Measurements from ENCODE around the gene CYP2C19.
"Not testable (repeated sequence)": the region's sequence is repeated elsewhere in the genome, so short reads cannot be mapped to it uniquely, and the experiment has no call there.

CYP2C19 gene

GRCh38 chr10:94846204-94846603 is 83.7 kb downstream of the CYP2C19 start:
- TF ChIP-seq POLR2A (IDR thresholded peaks at IDR 0.05; ENCODE audit: low read depth, low read length): no peak
- DNase-seq (ENCODE audit: insufficient read length, low spot score): no peak
- no peak for FAIRE-seq

DNA sequence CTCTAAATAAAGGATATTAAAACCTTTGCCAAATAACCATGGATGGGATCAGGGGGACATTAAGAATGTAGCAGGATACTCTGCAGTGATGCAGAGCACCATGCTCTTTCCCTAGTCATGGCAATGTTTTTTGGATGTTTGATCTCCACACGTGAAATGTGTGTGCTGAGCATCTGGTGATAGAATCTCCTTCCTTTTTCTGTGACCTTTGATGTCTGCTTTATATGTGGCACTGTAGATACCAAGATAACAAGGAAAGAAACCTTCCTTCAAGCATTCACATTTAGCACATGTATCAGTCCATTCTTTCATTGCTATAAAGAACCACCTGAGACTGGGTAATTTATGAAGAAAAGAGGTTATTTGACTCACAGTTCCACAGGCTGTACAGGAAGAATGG is 88.3 kb downstream of the CYP2C19 start:
- TF ChIP-seq POLR2A (IDR thresholded peaks at IDR 0.05; ENCODE audit: low read depth, low read length): no peak
- DNase-seq (ENCODE audit: insufficient read length, low spot score) (no peak), FAIRE-seq (no peak)

GRCh38 chr10:94851263-94851662 is 88.8 kb downstream of the CYP2C19 start:
- DNase-seq (ENCODE audit: insufficient read length, low spot score) (no peak), FAIRE-seq (no peak)
- TF ChIP-seq POLR2A (IDR thresholded peaks at IDR 0.05; ENCODE audit: low read depth, low read length): no peak

DNA sequence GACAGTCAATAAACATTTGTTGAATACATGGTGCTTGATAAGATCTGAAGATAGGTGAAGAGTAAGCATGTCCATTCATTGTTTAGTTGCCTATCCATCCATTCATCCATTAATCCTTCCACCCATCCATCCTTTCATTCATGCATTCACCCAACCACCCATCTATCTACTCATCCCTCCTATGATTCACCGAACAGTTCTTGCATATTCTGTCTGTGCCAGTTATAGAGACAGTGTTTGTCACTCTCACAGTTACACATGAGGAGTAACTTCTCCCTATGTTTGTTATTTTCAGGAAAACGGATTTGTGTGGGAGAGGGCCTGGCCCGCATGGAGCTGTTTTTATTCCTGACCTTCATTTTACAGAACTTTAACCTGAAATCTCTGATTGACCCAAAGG is 90.0 kb downstream of the CYP2C19 start:
- TF ChIP-seq POLR2A (IDR thresholded peaks at IDR 0.05; ENCODE audit: low read depth, low read length): no peak
- DNase-seq (ENCODE audit: insufficient read length, low spot score): no peak
- no peak for FAIRE-seq

GRCh38 chr10:94853065-94853464 is 90.6 kb downstream of the CYP2C19 start:
- FAIRE-seq (no peak), DNase-seq (ENCODE audit: insufficient read length, low spot score) (no peak)
- TF ChIP-seq POLR2A (IDR thresholded peaks at IDR 0.05; ENCODE audit: low read depth, low read length): no peak

GRCh38 chr10:94858005-94858404 is 95.5 kb downstream of the CYP2C19 start:
- DNase-seq (ENCODE audit: insufficient read length, low spot score) (no peak), FAIRE-seq (no peak)
- TF ChIP-seq POLR2A (IDR thresholded peaks at IDR 0.05; ENCODE audit: low read depth, low read length): no peak

DNA sequence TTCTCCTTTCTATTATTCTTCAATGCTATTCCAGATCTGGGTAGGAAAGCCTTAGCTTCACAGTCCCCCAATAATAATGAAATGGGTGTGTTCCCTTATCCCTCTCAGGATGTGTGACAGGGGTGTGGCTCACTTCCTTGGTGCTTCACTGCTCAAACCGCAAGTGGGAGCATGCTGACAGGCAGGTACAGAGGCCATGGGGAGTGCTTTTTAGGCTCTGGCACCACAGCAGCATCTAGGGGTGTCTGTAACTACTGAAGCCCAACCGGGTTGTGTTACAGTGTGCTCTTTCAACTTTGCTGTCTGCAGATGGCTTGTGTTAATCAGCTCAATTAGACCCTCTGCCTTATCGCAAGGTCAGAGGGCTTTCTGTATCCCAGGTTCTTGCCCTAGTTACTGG is 96.6 kb downstream of the CYP2C19 start:
- TF ChIP-seq POLR2A (IDR thresholded peaks at IDR 0.05; ENCODE audit: low read depth, low read length): no peak
- FAIRE-seq (no peak), DNase-seq (ENCODE audit: insufficient read length, low spot score) (no peak)

- DNase-seq (ENCODE audit: insufficient read length, low spot score) (no peak), FAIRE-seq (no peak)
- no peak for TF ChIP-seq POLR2A (IDR thresholded peaks at IDR 0.05; ENCODE audit: low read depth, low read length)
Measured at GRCh38 chr10:94878649-94879048, 116.2 kb downstream of the CYP2C19 start.

GRCh38 chr10:94879214-94879613 is 116.7 kb downstream of the CYP2C19 start:
- FAIRE-seq (no peak), DNase-seq (ENCODE audit: insufficient read length, low spot score) (no peak)
- no peak for TF ChIP-seq POLR2A (IDR thresholded peaks at IDR 0.05; ENCODE audit: low read depth, low read length)

GRCh38 chr10:94889123-94889522 is 126.6 kb downstream of the CYP2C19 start:
- TF ChIP-seq POLR2A (IDR thresholded peaks at IDR 0.05; ENCODE audit: low read depth, low read length): no peak
- DNase-seq (ENCODE audit: insufficient read length, low spot score): no peak
- FAIRE-seq: no peak

- FAIRE-seq (no peak), DNase-seq (ENCODE audit: insufficient read length, low spot score) (no peak)
- no peak for TF ChIP-seq POLR2A (IDR thresholded peaks at IDR 0.05; ENCODE audit: low read depth, low read length)
Measured at GRCh38 chr10:94890264-94891022, 128.0 kb downstream of the CYP2C19 start.

DNA sequence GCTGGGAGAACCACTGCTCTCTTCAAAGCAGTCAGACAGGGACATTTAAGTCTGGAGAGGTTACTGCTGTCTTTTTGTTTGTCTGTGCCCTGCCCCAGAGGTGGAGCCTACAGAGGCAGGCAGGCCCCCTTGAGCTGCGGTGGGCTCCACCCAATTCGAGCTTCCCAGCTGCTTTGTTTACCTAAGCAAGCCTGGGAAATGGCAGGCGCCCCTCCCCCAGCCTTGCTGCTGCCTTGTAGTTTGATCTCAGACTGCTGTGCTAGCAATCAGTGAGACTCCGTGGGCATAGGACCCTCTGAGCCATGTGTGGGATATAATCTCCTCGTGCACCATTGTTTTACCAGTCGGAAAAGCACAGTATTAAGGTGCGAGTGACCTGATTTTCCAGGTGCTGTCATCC is 135.9 kb downstream of the CYP2C19 start:
- not testable (repeated sequence) for FAIRE-seq; DNase-seq (ENCODE audit: insufficient read length, low spot score)

- DNase-seq (ENCODE audit: insufficient read length, low spot score) (no peak), FAIRE-seq (no peak)
- no peak for TF ChIP-seq POLR2A (IDR thresholded peaks at IDR 0.05; ENCODE audit: low read depth, low read length)
Measured at GRCh38 chr10:94902080-94902479, 139.6 kb downstream of the CYP2C19 start.

DNA sequence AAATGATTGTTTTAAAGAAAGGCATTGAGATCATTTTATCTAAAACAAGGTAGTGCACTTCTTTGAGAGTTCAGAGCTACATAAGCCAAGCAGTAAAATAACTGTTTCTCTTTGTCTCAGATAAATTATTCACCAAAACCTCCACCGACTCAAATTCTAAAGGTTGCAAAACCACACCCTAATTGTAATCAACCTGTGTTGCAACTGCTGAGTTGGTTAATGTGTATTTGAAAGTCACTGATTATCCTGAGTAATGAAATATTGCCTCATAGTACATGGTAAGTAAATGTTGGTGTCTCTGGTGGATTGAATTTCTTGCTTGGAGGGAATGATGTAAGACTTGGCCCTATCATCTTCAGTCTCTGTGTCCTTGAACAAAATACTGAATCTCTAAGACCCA is 140.1 kb downstream of the CYP2C19 start:
- DNase-seq (ENCODE audit: insufficient read length, low spot score): no peak
- TF ChIP-seq POLR2A (IDR thresholded peaks at IDR 0.05; ENCODE audit: low read depth, low read length): no peak
- no peak for FAIRE-seq
